Lower leg skin (tissue), 3 donors: ENCODE results near the gene TTC34.
"Not testable (repeated sequence)": the region's sequence is repeated elsewhere in the genome, so short reads cannot be mapped to it uniquely, and the experiment has no call there.

Experiments used
- CTCF ChIP-seq, 3 donors: fragments of 450-650 bp; IDR thresholded peaks; one replicate each; pipeline ENCODE4 v1.5.1; 2016; ENCODE audit warnings: antibody characterized with exemption in 3 of 3, mild to moderate bottlenecking in 3 of 3, moderate library complexity in 2 of 3
- POLR2A ChIP-seq, 2 donors: fragments of 450-650 bp; IDR thresholded peaks; one replicate each; pipeline ENCODE4 v1.6.1; 2016 to 2017; ENCODE audit warnings: antibody characterized with exemption in 2 of 2, mild to moderate bottlenecking in 1 of 2, moderate library complexity in 1 of 2

- TF ChIP-seq POLR2A, CTCF (IDR thresholded peaks at IDR 0.05): not testable (repeated sequence)
These were observed 143.6 kb downstream of the TTC34 start for GRCh38 chr1:2657909-2658308.
